ENCODE results near the gene TBC1D22A.

The TBC1D22A gene

DNA sequence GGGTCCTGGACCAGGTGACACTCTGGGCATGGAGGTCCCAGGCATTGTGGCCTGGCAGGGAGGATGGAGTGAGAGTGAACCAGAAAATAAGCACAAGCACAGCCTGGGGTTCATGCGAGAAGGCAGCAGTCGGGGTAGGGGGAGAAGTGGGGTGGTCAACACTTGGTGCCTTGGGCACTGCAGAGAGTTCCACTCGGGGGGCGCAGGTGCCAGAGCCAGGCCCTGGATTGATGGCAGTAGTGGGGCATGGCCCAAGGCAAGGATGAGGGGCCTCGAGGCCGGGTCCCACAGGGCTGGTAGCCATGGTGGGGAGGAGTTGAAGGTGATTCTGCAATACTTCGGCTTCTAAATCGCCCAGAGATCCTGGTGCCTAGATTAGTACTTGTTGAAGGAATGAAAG lies 372.9 kb downstream of the TBC1D22A start:
- TF ChIP-seq, protein P1, sequence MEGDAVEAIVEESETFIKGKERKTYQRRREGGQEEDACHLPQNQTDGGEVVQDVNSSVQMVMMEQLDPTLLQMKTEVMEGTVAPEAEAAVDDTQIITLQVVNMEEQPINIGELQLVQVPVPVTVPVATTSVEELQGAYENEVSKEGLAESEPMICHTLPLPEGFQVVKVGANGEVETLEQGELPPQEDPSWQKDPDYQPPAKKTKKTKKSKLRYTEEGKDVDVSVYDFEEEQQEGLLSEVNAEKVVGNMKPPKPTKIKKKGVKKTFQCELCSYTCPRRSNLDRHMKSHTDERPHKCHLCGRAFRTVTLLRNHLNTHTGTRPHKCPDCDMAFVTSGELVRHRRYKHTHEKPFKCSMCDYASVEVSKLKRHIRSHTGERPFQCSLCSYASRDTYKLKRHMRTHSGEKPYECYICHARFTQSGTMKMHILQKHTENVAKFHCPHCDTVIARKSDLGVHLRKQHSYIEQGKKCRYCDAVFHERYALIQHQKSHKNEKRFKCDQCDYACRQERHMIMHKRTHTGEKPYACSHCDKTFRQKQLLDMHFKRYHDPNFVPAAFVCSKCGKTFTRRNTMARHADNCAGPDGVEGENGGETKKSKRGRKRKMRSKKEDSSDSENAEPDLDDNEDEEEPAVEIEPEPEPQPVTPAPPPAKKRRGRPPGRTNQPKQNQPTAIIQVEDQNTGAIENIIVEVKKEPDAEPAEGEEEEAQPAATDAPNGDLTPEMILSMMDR (IDR thresholded peaks at IDR 0.05; ENCODE audit: low read length), result no peak
- TF ChIP-seq EZH2 (optimal IDR thresholded peaks at IDR 0.05; ENCODE audit: low read depth, low read length) (no peak), EZH2phosphoT487 (IDR thresholded peaks at IDR 0.05; ENCODE audit: low read length) (no peak)

GRCh38 chr22:47136050-47136449 lies 373.6 kb downstream of the TBC1D22A start:
- no peaks in the 10 kb centered on the region for H3K36me3 ChIP-seq (replicated peaks; ENCODE audit: insufficient read depth, low read length)
- H3K9ac ChIP-seq (ENCODE audit: low read length), result no peak overlapping the region
- no peaks in the 10 kb centered on the region for H3F3A ChIP-seq (ENCODE audit: insufficient read depth, low read length)
- no peaks in the 10 kb centered on the region for H3K4me1 ChIP-seq (ENCODE audit: low read length)
- no peaks in the 10 kb centered on the region for H3K79me2 ChIP-seq (ENCODE audit: low read length)
- TF ChIP-seq, protein P1 (IDR thresholded peaks at IDR 0.05; ENCODE audit: low read length), result no peak
- no peak for TF ChIP-seq EZH2 (optimal IDR thresholded peaks at IDR 0.05; ENCODE audit: low read depth, low read length)
- no peak for TF ChIP-seq EZH2phosphoT487 (IDR thresholded peaks at IDR 0.05; ENCODE audit: low read length)
- H3K27me3 ChIP-seq (replicated peaks; ENCODE audit: insufficient read depth, low read length), result no peaks in the 10 kb centered on the region
- no peak overlapping the region for H3K27ac ChIP-seq (ENCODE audit: low read length)
- DNase-seq, result no peak
- no peaks in the 10 kb centered on the region for H3K9me3 ChIP-seq (replicated peaks; ENCODE audit: insufficient read depth, low read length)
- no peak overlapping the region for H3K4me2 ChIP-seq (ENCODE audit: low read depth, low read length)
- H3K4me3 ChIP-seq (ENCODE audit: low read length), result no peak overlapping the region
- no peaks in the 10 kb centered on the region for H4K20me1 ChIP-seq (ENCODE audit: insufficient read depth, low read length)
- no peak overlapping the region for H2AFZ ChIP-seq (ENCODE audit: low read length)
- no peaks in the 10 kb centered on the region for H3K9me2 ChIP-seq (replicated peaks; ENCODE audit: insufficient read depth, low read length)

More for the DNA sequence above, 372.9 kb downstream of the TBC1D22A start:
- no peaks in the 10 kb centered on the region for H3K36me3 ChIP-seq (replicated peaks; ENCODE audit: insufficient read depth, low read length)
- H3K27ac ChIP-seq (ENCODE audit: low read length), result no peak overlapping the region
- H4K20me1 ChIP-seq (ENCODE audit: insufficient read depth, low read length), result no peaks in the 10 kb centered on the region
- H2AFZ ChIP-seq (ENCODE audit: low read length), result no peak overlapping the region
- no peaks in the 10 kb centered on the region for H3K27me3 ChIP-seq (replicated peaks; ENCODE audit: insufficient read depth, low read length)
- no peaks in the 10 kb centered on the region for H3K9me2 ChIP-seq (replicated peaks; ENCODE audit: insufficient read depth, low read length)
- no peaks in the 10 kb centered on the region for H3K4me1 ChIP-seq (ENCODE audit: low read length)
- DNase-seq, result no peak
- H3K4me3 ChIP-seq (ENCODE audit: low read length), result no peak overlapping the region
- no peak overlapping the region for H3K9ac ChIP-seq (ENCODE audit: low read length)
- no peak overlapping the region for H3K4me2 ChIP-seq (ENCODE audit: low read depth, low read length)
- H3K79me2 ChIP-seq (ENCODE audit: low read length), result no peaks in the 10 kb centered on the region
- H3K9me3 ChIP-seq (replicated peaks; ENCODE audit: insufficient read depth, low read length), result no peaks in the 10 kb centered on the region
- no peaks in the 10 kb centered on the region for H3F3A ChIP-seq (ENCODE audit: insufficient read depth, low read length)

DNA sequence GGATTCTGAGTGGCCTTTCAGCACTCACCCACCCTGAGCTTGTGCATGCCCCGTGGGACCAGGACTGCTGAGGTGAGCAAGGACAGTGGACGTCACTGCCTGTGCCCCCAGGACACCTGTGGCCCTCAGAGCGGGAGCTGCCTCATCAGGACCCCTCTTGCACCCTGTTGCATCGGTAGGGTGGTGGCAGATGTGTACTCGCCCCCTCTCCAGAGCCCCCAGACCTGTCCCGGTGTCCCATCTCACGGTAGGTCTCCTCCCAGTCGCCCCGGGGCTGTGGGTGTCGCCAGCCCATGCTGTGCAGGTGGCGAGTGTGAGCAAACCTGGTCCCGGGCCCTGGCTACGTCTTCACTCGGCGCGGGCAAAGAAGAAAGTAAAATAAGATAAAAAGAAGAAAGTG lies 374.2 kb downstream of the TBC1D22A start:
- Histone ChIP-seq H3K4me2 (ENCODE audit: low read depth, low read length) (no peak overlapping the region), H3K9me2 (replicated peaks; ENCODE audit: insufficient read depth, low read length) (no peaks in the 10 kb centered on the region), H3K4me3 (ENCODE audit: low read length) (no peak overlapping the region), H3K9ac (ENCODE audit: low read length) (no peak overlapping the region), H3K4me1 (ENCODE audit: low read length) (no peaks in the 10 kb centered on the region), H3K27me3 (replicated peaks; ENCODE audit: insufficient read depth, low read length) (no peaks in the 10 kb centered on the region), H3K36me3 (replicated peaks; ENCODE audit: insufficient read depth, low read length) (no peaks in the 10 kb centered on the region), H3K79me2 (ENCODE audit: low read length) (no peaks in the 10 kb centered on the region), H3F3A (ENCODE audit: insufficient read depth, low read length) (no peaks in the 10 kb centered on the region), H2AFZ (ENCODE audit: low read length) (no peak overlapping the region), H4K20me1 (ENCODE audit: insufficient read depth, low read length) (no peaks in the 10 kb centered on the region), H3K27ac (ENCODE audit: low read length) (no peak overlapping the region), H3K9me3 (replicated peaks; ENCODE audit: insufficient read depth, low read length) (no peaks in the 10 kb centered on the region)
- DNase-seq, result no peak
- no peak for TF ChIP-seq EZH2phosphoT487 (IDR thresholded peaks at IDR 0.05; ENCODE audit: low read length)
- no peak for TF ChIP-seq EZH2 (optimal IDR thresholded peaks at IDR 0.05; ENCODE audit: low read depth, low read length)
- TF ChIP-seq, protein P1 (IDR thresholded peaks at IDR 0.05; ENCODE audit: low read length), result no peak
